Measurements from ENCODE around the gene FOXP1.

Gene FOXP1

DNA sequence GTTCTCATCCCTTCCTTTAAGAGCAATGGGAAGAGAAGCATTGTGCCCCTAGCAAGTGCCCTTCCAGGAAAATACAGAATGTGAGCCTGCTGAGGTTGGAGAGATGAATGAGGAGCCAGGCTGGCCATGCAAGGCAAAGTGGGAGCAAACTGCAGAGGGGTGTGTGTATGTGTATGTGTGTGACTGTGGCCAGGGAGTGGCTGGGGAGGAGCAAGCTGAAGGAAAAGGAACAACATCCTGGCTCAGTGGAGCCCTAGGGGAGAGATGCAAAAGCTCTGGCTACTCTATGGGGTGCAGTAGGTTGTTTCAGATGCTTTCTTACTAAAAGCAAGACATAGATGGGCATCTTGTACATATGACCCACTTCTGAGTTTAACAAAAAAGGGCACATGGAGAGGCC, 20.6 kb downstream of the FOXP1 start:
- no peak for DNase-seq

DNA sequence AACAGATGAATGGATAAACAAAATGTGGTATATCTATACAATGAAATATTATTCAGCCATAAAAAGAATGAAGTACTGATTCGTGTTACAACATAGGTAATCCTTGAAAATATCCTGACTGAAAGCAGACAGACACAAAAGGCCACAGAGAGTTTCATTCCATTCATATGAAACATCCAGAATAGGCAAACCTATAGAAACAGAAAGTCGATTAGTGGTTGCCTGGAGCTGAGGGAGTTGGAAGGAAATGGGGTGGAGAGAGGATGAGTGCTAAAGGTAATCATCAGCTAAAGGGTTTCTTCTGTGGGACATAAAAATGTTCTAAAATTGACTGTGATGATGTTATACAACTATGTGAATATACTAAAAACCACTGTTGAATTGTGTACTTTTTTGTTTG, 22.9 kb downstream of the FOXP1 start:
- DNase-seq: no peak

DNA sequence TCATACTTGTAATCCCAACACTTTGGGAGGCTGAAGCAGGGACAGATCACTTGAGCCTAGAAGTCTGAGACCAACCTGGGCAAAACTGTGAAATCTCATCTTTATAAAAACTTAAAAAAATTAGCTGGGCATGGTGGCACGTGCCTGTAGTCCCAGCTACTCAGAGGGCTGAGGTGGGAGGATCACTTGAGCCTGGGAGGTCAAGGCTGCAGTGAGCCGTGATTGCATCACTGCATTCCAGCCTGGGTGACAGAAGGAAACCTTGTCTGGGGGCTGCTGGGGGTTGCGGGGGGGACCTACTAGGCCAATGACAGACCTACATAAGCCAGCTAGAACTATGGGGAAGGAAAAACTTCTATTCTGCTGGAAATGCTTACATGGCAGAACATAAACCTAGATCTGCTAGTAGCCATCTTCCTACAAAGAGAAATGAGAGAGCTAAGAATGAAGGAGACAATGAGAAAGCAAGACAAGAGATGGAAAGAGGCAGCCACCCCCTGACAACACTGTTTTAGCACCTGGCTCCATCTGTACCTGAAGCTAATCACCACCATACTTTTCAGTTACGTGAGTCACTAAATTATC, 23.9 kb downstream of the FOXP1 start:
- DNase-seq: no peak

DNA sequence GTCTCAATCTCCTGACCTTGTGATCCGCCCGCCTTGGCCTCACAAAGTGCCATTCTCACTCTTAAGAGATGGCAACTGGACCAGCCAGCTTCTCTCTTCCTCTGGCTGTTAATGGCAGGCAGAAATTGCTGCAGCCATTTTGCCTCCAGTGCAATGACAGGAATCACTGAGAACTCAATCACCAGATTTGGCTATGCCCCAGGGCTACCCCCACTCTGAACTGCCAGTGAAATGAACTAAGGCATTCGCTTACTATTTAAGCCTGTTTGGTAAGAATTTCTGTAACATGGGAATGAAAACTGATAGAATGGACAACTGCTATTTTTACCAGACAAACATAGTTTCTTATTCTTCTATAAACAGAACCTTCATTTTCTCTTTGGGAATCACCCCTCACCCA, 24.5 kb downstream of the FOXP1 start:
- no peak for DNase-seq

DNA sequence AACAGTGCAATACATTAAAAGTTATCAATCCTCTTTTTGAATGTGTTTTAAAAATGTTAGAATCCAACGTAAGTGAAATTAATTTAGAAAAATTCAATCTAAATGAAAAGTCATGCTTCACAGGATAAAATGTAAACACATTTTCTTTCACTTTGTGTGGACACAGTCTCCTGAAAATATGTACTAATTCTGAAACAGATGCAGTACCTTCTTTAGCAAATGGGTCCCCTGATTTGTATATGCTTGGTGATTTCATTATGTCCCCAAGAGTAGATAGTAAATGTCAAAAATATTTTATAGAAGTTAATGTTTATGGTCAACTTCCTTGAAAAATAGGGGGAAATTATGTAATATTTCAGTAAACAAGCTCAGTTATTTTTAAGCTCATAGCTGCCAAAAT, 28.9 kb downstream of the FOXP1 start:
- DNase-seq: no peak

DNA sequence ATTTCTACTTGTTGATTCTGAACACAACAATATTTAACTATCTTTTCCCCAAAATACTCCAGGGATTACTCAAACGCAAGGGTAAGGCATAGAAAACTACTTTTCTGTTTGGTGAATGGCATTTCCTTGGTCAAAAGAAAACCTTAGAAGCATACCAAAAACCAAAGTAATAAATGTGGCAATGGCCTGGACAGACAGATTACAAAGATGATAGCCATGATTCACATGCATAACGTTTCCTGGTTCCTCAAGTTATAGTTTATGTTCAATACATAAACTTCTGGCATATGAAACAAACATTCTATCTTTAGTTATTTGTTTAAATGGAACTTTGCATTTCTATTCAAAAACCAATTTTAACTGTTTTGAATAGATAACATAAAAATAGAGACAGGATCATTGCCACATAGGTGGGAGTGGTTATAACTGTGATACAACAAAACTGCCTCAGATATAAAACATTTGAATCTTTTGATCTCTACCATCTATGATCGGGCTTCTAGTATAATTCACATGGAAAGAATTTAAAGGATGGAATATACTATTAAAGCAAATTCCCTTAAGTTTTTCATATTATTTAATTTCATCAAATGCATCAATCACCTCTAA, 32.1 kb downstream of the FOXP1 start:
- no peak for DNase-seq

DNA sequence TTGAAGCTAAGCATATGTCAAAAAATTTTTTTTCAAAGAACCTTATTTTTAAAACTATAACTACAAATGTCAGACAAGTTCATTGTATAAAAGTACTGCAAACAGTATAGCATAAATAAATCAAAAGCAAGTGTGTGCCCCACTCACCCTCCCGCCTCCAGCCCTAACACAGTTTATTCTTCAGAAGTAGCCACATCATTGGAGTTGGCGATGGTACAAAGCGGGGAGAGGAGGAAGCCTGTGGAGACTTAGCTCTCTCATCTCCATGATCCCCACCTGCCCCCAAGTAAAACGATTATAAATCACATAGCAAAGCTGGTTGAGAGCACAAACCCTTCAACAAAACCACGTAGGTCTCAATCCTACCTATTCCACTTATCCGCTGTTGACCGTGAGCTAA, 33.6 kb downstream of the FOXP1 start:
- no peak for DNase-seq

DNA sequence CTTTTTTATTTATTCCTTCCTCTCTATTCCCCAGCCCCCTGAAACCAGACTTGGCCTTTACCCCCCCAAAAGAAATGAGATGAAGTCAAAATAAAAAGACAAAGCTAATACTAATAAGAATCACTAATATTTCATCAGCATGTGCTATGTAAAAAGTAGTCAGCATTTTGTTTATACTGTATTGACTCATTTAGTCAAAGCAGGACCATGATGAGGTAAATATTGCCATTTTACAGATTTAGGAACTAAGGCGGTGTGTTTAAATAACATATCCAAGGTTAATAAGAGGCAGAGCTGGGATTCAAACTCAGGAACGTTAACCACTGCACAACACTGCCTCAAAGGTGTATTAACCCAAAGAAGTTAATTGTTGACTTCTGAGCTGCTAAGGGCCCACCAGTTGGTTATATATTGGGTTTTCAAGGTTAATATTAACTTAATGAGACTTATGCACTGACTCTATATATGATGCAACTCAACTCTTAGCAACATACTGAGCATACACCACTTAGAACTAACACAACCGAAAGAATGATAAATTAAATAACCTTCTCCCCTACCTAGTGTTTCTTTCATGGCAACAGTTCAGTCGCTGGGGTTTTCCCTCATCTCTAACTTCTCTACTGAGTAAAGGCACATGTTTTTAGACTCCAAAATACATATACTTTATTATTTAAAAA, 34.7 kb downstream of the FOXP1 start:
- no peak for DNase-seq

DNA sequence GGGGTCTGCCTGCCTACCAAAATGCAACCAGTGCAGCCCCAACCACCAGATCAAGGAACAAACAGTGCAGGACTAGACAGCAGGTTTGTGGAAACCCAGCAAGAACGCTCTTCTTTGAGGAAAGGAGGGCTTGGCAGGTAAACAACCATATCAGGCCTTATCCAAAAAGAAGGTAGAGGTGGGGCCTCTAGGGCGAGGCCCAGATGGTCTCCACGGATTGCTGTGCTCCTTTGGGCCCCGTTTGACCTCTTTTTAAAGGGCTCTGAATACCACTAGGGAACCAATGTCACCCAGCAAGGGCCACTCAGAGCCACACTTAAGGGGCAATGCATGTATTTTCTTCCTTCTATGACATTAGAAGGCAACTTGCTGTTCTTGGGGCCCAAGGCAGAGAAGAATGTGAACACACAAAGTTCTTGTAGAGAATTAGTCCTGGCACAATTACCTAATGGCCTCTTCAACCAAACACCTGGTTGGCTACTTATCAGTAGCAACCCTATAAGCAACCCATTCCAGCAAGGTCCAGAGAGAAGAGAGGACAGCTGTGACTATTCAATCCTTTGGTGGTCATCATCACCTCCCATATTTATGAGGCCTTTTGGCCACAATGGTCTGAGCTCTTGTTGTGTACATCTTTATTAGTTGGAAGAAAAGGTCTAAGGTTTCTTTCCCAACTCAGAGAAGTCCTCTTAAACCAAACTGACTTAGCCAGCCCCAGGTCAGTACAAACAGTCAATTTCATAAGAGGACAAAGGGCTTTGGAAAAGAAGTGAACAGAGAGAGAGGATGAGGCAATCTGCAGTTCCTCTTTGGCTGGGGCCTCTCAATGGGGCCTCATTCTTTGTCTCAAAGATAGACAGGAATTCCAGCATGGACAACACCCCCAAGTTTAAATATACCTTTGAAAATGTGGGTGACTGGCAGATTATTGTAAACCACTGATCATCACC, 36.0 kb downstream of the FOXP1 start:
- no peak for DNase-seq

DNA sequence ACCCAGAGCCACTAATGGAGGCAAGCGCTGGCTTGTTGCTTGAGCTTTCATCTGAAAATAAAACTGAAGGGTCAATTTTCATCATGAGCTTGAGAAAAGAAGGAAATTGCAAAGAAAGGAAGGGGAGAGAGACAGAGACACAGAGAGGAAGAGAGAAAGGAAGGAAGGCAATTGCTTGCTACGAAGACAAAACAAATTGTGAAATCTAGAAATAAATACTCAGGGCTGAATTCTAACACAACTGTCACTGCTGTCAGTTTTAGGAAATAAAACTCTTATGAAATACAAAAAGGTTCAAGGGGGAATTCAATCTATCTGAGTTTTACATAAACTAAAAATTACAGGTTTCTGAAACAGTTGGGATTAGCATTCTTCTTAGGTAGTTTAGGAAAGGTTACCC, 36.7 kb downstream of the FOXP1 start:
- no peak for DNase-seq

DNA sequence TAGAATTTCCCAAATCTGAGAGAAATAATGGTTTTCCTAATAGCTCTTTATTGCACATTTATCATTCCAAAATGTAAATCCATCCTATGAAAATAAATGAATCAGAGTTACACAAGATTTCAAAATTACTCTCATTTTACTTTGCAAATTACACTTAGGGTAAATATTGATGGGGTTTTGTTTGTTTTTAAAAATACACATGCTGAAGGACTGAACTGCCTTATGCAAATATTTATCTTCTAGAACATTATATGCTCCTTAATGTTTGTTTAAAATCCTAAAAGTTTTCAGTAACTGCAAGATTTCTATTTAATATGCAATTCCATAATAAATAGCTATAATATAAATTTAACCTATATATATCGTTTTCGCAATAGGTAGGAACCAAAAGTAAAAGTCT, 38.2 kb downstream of the FOXP1 start:
- no peak for DNase-seq

DNA sequence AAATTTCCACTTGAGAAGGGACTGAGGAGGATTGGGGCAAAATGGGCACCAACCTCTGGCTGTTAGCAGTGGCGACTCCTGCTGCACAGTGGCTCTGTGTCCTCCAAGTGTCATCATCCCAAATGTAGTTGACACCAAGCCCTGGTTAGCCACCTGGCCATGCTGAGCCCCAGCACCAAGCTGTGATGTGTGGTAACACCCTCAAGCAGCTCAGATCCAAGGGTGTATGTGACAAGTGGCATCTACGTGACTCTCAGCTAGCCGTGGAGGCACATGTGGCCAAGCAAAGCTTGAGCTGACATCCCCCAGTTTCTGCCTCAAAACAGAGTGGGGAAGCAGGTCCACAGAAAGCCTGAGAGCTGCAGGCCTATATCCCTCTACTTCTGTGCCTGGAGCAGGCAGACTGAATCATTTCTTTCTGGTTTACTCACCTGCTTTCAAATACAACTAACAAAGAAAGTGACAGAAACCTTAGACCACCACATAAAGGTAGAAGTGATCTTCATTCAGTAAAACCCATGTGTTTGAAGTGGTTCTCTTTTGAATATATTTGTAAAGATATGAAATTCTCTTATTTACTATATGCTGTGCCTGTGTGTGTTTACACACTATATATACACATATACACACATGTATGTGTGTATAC, 40.0 kb downstream of the FOXP1 start:
- DNase-seq: no peak

DNA sequence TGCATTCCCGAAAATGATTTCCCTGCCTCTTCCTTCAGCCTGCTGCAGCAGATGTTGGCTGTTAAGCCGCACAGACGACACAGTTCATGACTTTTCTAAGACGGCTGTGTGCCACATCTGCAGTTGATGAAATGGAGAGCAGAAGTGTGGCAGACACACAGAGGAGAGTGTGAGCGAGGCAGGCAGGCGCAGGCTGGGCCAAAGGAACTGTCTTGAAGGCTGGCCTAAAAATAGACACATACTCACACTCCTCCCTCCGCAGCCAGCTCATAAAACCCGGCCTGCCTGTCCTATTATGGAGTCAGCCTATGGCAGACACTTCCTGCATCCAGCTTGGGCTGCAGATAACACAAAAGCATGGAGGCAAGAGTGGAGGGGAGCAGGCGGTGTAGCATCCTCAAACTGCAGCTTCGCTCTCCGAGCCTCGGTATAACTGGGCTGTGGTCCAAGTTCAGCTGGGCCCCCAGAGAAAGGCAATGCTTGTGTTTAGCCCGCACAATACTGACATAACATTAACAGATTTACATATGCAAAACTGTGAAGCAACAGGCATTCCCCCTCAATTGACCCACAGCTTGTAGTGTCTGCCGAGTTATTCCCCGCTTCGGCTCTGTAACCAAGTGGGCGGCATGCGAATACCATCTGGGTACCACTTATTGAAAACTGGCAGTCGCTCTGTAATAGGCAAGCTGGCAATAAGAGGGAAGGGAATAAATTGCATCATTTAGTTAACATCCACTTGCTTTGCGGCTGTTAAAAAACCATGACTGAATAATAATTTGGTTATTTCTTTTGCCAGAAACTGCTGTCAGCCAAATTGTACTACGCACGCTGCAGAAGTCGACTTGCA, 40.8 kb downstream of the FOXP1 start:
- DNase-seq: peak in 1 of 3 experiments; percentile 72

DNA sequence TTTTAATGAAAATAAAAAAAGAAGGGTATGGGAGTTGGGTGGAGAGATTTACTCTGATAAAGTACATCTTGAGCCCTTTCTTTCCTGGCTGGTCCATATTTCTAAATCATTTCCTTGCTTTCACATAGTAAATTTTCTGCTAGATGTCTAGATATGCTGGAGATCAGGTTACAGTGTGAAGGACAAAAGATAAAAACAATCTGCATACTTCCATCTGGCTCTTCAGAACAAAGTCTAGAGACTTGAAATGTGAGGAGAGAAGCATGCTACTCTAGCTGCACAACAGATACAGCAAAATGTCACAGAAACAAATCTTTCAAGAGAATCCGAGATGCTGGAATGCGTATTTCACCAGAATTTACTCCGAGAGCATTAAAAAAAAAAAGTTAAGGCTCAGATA, 42.2 kb downstream of the FOXP1 start:
- peak in 2 of 3 experiments; percentile 1 to 32 for DNase-seq

DNA sequence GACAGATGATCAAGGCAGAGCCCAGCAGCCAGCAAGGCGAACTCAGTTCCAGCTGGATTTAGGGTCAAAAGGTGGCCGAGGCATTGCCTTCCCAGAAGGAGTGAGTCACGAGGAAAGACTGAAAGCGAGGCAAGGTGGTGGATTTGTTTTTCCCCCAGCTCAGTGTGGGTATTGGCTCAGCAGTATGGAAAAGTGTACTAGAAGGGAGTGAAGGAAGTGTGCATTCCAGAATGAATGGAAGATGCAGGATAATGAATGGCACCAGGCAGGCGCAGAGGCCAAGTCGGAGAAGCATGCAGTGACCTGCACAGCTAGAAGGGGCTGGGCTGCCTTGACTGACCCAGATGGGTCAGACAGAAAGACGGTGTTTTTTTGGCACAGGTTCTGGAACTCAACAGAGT, 46.3 kb downstream of the FOXP1 start:
- DNase-seq: no peak

DNA sequence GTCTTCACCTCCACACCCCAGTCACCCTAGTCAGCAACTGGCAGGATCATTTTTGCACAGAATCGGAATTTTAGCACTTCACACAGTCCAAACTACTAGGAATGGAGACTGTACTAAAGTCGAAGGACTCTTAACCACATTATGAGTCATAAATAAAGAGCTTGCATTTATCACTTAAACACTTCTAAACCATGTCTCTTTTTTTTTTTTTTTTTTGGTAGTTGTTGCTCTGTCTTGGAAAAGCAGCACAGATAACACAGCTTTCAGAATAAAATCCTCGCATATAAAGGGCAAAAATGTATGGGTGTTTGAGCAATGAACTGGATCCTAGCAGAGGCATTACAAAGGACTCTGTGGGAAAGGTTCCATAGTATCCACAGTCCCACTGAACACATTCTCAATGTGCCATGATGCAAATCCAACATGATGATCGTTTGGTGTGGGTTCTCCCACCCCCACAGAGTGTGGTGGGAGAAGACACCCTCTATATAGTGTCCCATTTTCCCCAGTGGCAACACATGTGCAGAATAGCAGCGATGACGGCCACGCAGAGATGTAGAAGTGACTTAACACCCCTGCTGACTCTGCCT, 47.1 kb downstream of the FOXP1 start:
- no peak for DNase-seq

DNA sequence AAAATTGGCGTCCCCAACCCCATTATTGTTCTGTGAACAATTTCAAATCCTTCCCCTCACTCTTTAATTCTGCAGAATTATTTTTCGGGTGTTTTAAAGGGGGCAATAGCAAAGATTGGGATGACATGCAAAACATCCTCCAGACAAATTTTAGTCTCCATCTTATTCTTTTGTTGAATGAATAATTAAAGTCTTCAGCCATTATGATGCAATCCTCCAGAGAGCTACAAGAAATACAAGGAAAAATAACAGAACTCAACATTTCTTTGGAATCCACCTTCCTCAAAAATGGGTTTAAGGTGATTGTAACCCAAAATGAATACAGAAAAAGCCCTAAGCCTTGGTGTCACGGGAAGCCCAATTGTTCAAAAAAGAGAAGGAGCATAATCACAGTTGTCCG, 49.9 kb downstream of the FOXP1 start:
- no peak for DNase-seq

DNA sequence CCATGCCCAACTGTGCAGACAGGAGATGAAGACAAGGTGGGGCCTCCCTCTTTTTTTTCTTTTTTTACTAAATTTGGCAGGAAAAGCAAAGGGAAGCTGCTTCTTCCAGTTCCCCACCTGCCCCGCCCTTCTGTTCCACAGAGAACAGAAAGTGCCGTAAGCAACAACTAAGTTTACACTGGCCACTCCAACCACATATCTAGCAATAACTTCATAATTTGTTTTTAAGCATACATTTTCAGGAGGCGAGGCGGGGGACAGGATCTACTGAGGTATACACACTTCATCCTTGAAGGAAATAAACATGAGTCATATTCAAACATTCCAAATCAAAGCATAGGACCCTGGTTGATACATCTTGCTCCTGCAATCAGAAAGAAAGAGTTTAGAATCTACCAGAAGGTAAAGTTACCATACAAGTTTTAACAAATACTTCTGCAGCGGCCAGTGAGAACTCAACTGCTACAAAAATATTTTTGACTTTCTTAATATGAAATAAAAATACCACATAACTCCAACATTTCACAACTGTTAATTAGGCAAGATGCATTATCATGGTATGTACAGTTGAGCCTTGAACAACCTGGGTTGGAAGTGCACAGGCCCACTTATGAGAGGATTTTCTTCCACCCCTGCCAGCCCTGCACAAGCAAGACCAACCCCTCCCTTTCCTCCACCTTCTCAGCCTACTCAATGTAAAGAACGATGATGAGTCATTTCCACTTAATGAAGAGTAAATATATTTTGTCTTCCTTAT, 50.7 kb downstream of the FOXP1 start:
- DNase-seq: no peak

DNA sequence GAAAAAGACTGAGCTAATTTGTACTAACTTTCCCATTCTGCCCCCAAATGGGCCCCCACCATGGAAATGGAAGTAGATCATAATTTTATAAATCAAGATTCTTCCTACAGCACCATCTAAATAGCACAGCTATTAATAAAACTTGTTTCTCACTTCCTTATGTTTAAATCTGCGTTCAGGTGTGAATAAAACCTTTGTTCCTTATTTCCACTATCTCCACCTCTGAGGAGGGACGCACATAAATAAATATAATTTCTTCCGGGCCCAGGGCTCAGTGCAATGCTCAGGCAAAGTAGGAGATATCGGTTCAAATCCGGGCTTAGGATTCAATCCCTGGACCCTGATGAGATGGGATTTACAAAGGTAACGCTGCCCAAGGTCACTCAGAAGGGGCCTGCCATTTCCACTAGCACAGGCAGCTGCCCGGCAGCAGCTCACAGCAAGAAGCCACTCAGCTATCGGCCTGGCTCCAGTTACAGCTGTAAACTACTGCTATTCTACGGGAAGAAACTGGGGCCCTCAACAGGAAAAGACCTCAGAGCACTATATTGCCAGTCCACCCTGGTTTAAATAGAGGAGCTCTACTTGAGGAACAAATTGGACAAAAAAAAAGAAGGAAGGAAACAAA, 52.5 kb downstream of the FOXP1 start:
- DNase-seq: peak; percentile 6 to 51 (median 7)

DNA sequence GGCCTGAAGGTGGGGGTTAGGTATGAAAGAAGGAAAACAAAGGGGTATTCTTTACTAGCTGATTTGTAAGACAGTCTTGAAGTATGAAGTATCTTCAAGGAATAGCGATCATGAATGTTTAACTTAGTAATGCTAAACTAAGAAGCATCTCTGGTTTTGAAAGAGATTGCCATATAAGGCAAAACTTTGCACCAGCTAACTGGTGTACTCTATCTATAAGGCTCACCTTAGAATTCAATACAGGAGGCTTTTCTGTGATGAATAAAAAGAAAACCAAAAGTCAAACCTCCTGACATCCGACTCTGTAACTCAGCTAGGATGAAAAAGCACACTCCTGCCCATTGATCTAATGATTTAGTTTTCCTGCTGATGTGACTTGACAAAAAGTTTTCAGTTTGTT, 54.7 kb downstream of the FOXP1 start:
- DNase-seq: no peak
